Measurements from ENCODE around the gene TUT1.

DNA sequence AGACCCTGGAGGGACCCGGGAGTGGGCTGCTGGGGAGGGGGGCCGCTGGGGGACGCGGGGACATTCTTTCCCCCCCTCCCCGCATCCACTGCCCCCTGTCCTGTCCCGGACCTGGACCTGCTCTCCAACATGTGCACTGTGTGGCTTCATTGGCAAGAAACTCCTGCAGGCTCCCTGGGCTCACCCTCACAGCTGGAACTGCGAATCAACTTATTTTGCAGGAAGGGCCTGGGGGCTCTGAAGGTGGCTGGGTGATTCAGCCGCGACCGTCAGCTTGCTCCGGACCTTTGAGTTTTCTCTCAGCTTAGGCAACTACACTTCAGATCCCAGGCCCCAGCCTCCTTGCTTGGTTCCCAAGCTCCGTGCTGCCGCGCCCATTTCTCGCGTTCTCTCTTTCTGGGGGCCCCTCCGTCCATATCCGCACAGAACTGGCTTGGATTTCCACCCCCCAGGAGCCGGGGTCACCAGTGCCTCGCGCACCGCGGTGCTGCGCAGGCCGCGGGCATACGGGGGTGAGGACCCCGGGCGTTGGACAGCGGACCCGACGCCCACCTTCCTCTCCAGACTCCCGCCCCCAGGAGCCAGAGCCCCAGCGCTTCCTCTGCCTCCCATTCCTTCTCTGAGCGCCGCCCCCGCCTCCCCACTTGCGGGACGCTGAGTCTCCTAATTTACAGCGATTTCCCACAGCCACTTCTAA, 44.2 kb downstream of the TUT1 start:
- TF ChIP-seq, protein P1, sequence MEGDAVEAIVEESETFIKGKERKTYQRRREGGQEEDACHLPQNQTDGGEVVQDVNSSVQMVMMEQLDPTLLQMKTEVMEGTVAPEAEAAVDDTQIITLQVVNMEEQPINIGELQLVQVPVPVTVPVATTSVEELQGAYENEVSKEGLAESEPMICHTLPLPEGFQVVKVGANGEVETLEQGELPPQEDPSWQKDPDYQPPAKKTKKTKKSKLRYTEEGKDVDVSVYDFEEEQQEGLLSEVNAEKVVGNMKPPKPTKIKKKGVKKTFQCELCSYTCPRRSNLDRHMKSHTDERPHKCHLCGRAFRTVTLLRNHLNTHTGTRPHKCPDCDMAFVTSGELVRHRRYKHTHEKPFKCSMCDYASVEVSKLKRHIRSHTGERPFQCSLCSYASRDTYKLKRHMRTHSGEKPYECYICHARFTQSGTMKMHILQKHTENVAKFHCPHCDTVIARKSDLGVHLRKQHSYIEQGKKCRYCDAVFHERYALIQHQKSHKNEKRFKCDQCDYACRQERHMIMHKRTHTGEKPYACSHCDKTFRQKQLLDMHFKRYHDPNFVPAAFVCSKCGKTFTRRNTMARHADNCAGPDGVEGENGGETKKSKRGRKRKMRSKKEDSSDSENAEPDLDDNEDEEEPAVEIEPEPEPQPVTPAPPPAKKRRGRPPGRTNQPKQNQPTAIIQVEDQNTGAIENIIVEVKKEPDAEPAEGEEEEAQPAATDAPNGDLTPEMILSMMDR (IDR thresholded peaks at IDR 0.05) = no peak
- TF ChIP-seq POLR2A (IDR thresholded peaks at IDR 0.05) = no peak
